Peyer's patch (tissue), 4 donors: ENCODE measurements around the gene CHRNG. TPM values are rescaled to one million over a fixed set of nuclear protein-coding genes. Genes with fewer than 3 reads are reported as not detected.

Experiments
- DNase-seq, 3 donors: peaks; one replicate each; pipeline ENCODE4 v3.0.0-alpha.2; 2017 to 2019
- H3K27ac ChIP-seq, 4 donors: fragments of 200-600 bp; sonication (generic); one replicate each; pipeline ENCODE4 v1.5.1; 2016 to 2019
- H3K27me3 ChIP-seq, 2 donors: fragments of 200-600 bp; sonication (generic); one replicate each; pipeline ENCODE4 v1.5.1; 2019
- H3K36me3 ChIP-seq, 3 donors: fragments of 200-600 bp; sonication (generic); one replicate each; pipeline ENCODE4 v1.5.1; 2016 to 2019
- H3K4me1 ChIP-seq, 4 donors: fragments of 200-600 bp; sonication (generic); one replicate each; pipeline ENCODE4 v1.5.1; 2016 to 2019
- H3K4me3 ChIP-seq, 4 donors: fragments of 200-600 bp; sonication (generic); 1 replicate in 3 of 4; 2 replicates in 1 of 4; pipeline ENCODE4 v1.5.1; 2016 to 2019; ENCODE audit warnings: mild to moderate bottlenecking in 1 of 4
- H3K9me3 ChIP-seq, 4 donors: fragments of 200-600 bp; sonication (generic); one replicate each; pipeline ENCODE4 v1.5.1; 2016 to 2019; ENCODE audit warnings: mild to moderate bottlenecking in 1 of 4
- POLR2A ChIP-seq, 2 donors: fragments of 450-650 bp; IDR thresholded peaks; one replicate each; pipeline ENCODE4 v1.5.1; 2017; ENCODE audit warnings: antibody characterized with exemption in 2 of 2, mild to moderate bottlenecking in 2 of 2, moderate library complexity in 2 of 2
- total RNA-seq, 4 donors: library from RNA; depleted of rRNA; stranded (reverse); fragments of >200 nt; gene quantifications; one replicate each; pipeline ENCODE4 v1.1.0, GENCODE V29; 2016
- TF ChIP-seq, protein P1 (sequence below), 6 experiments: fragments of 450-650 bp in 4 of 6; fragments of 200-600 bp in 2 of 6; sonication (generic) in 1 of 6; IDR thresholded peaks; one replicate each; pipeline ENCODE4 v1.5.1; 2017 to 2019; ENCODE audit warnings: antibody characterized with exemption in 6 of 6, mild to moderate bottlenecking in 3 of 6, moderate library complexity in 1 of 6

The CHRNG gene
- total RNA-seq, 4 donors from 2014 or later, result not detected

GRCh38 chr2:232492963-232493700 is 46.4 kb upstream of the CHRNG start:
- H3K4me1 ChIP-seq, result no peaks in the 10 kb centered on the region
- H3K27ac ChIP-seq, result no peak overlapping the region
- no peaks in the 10 kb centered on the region for H3K36me3 ChIP-seq
- H3K27me3 ChIP-seq, result no peaks in the 10 kb centered on the region
- no peak for DNase-seq
- no peak for TF ChIP-seq POLR2A (IDR thresholded peaks at IDR 0.05)
- TF ChIP-seq, protein P1, sequence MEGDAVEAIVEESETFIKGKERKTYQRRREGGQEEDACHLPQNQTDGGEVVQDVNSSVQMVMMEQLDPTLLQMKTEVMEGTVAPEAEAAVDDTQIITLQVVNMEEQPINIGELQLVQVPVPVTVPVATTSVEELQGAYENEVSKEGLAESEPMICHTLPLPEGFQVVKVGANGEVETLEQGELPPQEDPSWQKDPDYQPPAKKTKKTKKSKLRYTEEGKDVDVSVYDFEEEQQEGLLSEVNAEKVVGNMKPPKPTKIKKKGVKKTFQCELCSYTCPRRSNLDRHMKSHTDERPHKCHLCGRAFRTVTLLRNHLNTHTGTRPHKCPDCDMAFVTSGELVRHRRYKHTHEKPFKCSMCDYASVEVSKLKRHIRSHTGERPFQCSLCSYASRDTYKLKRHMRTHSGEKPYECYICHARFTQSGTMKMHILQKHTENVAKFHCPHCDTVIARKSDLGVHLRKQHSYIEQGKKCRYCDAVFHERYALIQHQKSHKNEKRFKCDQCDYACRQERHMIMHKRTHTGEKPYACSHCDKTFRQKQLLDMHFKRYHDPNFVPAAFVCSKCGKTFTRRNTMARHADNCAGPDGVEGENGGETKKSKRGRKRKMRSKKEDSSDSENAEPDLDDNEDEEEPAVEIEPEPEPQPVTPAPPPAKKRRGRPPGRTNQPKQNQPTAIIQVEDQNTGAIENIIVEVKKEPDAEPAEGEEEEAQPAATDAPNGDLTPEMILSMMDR (IDR thresholded peaks at IDR 0.05), result no peak
- H3K9me3 ChIP-seq, result no peaks in the 10 kb centered on the region
- H3K4me3 ChIP-seq, result no peak overlapping the region

DNA sequence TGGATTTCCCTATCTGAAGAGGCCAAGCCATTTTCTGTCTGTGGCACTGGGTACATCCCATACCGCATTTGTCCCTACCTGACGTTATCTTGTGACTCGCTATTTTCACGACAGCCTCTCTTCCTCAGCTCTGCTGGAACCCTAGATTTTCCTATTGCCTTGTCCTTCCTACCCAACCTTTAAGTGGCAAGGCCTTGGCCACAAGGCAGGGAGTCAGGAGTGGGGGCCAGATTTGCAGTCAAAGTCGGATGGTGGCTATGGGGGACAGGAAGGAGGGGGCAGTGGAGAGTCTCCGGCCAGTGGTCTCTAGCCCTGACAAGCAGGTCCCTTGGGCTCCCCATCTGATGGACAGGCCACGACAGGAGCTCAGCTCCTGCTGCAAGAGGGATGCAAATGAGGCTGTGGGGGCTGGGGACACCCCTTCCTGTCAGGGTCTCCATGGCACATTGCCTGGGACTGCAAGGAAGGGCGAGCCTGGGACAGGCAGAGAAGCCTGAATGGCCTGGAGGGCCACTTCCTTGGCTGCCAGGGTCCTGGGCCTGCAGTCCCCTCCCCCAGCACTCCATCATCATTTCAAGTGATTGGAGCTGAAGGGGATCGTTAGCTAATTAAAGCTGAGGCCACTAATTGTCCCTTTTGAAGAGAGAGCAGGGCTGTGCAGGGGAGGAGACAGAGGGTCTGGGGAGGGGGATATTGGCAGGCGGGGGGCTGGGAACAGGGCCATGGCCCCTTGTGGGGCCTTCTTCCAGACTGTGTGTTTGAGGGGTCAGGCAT is 45.6 kb upstream of the CHRNG start:
- H3K36me3 ChIP-seq, result no peaks in the 10 kb centered on the region
- no peak for TF ChIP-seq POLR2A (IDR thresholded peaks at IDR 0.05)
- TF ChIP-seq, protein P1 (IDR thresholded peaks at IDR 0.05), result no peak
- no peak for DNase-seq
- no peaks in the 10 kb centered on the region for H3K9me3 ChIP-seq
- no peaks in the 10 kb centered on the region for H3K27me3 ChIP-seq
- no peak overlapping the region for H3K4me3 ChIP-seq
- no peak overlapping the region for H3K27ac ChIP-seq
- no peaks in the 10 kb centered on the region for H3K4me1 ChIP-seq

DNA sequence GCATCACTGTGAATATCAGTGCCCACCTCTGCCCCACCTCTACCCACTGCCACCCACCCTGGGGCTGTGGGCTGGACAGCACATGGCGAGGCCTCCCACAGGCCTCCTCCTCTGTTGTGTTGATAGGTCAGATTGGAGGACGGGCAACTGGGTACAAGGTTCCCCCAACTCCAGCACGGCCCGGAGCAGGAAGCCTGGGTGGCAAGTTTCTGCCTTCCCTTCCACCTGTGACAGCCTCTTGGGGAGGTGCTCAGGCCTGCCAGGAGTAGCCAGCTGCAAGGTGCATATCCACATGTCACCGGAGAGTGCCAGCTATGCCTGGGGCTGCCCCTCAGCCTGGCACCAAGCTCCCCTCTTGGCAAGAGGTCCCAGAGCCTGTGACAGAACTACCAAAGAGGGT is 45.0 kb upstream of the CHRNG start:
- Histone ChIP-seq H3K9me3 (no peaks in the 10 kb centered on the region), H3K36me3 (no peaks in the 10 kb centered on the region), H3K27me3 (no peaks in the 10 kb centered on the region), H3K4me1 (no peaks in the 10 kb centered on the region), H3K27ac (no peak overlapping the region), H3K4me3 (no peak overlapping the region)
- no peak for DNase-seq
- TF ChIP-seq, protein P1 (IDR thresholded peaks at IDR 0.05), result no peak
- no peak for TF ChIP-seq POLR2A (IDR thresholded peaks at IDR 0.05)

GRCh38 chr2:232495292-232495691 is 44.2 kb upstream of the CHRNG start:
- DNase-seq, result no peak
- Histone ChIP-seq H3K27ac (no peak overlapping the region), H3K27me3 (no peaks in the 10 kb centered on the region), H3K9me3 (no peaks in the 10 kb centered on the region), H3K4me3 (no peak overlapping the region), H3K36me3 (no peaks in the 10 kb centered on the region), H3K4me1 (no peaks in the 10 kb centered on the region)
- TF ChIP-seq, protein P1 (IDR thresholded peaks at IDR 0.05), result no peak
- TF ChIP-seq POLR2A (IDR thresholded peaks at IDR 0.05), result no peak

- TF ChIP-seq POLR2A (IDR thresholded peaks at IDR 0.05), result no peak
- TF ChIP-seq, protein P1 (IDR thresholded peaks at IDR 0.05), result no peak
- H3K27ac ChIP-seq, result no peak overlapping the region
- H3K27me3 ChIP-seq, result no peaks in the 10 kb centered on the region
- no peaks in the 10 kb centered on the region for H3K4me1 ChIP-seq
- DNase-seq, result no peak
- H3K9me3 ChIP-seq, result no peaks in the 10 kb centered on the region
- H3K4me3 ChIP-seq, result no peak overlapping the region
- no peaks in the 10 kb centered on the region for H3K36me3 ChIP-seq
Measured at GRCh38 chr2:232496501-232497270, 42.8 kb upstream of the CHRNG start.
